ENCODE measurements around the gene TNS3.
A peak's percentile ranks its signal among the peaks of the same experiment; 100 is the strongest.

Gene TNS3

DNA sequence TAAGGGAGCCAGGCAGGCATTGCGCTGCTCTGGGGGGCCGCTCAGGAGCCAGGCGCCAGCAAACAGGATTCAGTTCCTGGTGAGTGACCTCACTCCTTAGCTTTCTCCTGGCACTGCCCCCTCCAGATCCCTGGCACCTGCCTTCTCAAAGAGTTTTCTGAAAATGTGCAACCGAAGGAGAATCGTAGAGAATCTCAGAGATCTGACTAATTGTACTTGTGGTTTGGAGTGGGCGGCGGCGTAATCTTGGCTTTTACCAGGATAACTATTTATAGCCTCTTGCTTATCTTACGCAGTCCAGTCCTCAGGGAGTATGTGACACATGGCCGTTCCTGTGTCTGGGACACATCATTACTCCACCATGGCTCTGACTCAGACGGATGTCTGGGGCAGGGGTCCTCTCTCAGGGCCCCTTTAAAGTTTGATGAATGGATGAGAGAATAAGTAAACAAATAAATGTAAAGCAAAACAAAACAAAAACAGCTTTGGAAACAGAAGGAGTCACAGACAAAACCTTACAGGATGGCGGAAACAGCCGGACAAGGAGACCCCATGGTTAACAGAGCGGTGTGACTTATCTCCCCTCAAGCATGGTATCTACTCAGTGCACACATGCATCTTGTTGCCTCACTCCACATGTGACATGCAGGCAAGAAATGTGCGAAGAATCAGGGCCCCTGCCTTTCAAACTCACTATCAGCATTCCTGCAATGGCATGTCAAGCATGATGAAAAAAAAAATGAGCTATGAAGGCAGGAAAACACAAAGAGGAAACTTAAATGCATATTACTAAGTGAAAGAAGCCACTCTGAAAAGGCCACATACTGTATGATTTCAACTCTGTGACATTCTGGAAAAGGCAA is 99.7 kb downstream of the TNS3 start:
- TF ChIP-seq, protein P1, sequence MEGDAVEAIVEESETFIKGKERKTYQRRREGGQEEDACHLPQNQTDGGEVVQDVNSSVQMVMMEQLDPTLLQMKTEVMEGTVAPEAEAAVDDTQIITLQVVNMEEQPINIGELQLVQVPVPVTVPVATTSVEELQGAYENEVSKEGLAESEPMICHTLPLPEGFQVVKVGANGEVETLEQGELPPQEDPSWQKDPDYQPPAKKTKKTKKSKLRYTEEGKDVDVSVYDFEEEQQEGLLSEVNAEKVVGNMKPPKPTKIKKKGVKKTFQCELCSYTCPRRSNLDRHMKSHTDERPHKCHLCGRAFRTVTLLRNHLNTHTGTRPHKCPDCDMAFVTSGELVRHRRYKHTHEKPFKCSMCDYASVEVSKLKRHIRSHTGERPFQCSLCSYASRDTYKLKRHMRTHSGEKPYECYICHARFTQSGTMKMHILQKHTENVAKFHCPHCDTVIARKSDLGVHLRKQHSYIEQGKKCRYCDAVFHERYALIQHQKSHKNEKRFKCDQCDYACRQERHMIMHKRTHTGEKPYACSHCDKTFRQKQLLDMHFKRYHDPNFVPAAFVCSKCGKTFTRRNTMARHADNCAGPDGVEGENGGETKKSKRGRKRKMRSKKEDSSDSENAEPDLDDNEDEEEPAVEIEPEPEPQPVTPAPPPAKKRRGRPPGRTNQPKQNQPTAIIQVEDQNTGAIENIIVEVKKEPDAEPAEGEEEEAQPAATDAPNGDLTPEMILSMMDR (IDR thresholded peaks at IDR 0.05; ENCODE audit: low read depth, low read length), result no peak
- H3K4me3 ChIP-seq (ENCODE audit: low read depth, low read length), result no peak overlapping the region
- in situ Hi-C loops (cut with HindIII; ENCODE audit: low sequenced_read_pairs), result no loop called here
- peak; percentile 92 for DNase-seq (ENCODE audit: low read depth, low spot score)

DNA sequence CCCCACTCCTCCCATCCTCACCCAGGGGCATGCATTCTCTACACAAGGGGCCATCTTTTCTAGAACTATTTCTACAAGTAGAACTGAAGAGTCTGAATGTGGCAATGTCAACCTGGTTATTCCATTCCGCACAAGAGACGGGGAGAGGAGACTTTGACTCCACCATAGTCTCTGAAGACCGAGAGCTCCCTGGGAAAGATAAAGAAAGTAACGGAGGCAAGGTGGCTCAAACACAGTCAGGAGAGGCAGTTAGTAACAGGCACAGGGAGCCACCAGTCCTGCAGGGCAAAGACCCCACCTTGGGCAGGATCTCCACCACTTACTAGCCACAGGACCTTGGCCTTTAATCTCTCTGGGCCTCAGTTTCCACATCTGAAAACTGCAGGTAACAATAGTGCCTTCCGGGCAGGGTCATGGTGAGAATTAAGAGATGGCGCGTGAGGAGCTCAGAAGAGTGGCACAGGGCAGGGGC is 100.3 kb downstream of the TNS3 start:
- no peak for DNase-seq (ENCODE audit: low read depth, low spot score)
- H3K4me3 ChIP-seq (ENCODE audit: low read depth, low read length), result no peak overlapping the region
- in situ Hi-C loops (cut with HindIII; ENCODE audit: low sequenced_read_pairs), result no loop called here
- TF ChIP-seq, protein P1 (IDR thresholded peaks at IDR 0.05; ENCODE audit: low read depth, low read length), result no peak

DNA sequence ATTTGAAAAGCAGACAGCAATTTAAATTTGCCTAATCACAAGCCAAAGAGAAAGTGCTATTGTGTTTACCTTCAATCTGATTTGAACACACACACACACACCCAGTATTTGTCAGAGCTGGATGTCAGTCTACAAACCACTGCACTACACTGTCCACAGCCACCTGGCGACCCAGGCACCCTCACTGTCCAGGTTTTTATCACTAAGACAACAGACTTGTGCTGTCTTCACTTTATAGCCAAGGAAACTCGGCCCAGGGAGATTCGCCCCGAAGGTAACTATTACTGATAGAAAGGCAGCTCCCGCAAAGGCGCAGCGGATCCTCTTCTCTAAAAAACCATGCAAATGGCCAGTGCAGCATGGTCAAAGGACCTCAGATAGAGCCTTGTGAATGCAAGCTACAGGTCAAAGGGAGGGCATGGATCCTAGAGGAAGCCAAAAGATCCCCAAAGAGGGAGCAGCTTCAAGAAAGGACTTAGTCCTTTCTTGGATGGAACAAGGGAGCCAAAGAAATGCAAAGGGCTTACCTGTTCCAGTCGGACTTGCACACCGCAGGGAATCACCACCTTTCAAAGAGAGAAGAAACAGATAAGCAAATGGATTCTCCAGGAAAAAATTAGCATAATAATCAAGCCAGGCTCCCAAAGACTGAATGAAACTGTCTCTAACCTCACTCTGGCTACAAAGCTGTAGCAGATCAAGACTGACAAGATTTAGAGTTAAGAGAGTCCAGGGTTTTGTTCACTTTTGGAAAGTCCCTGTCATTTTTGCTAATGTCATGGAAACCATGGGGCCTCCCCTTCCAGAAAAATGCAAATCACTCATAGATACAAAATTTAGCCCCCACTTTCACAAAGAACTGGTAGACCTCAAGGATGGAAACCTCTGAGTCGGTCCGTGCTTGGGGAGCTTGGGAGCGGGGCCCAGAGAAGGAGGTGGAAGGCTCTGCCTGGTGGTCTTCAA is 101.1 kb downstream of the TNS3 start:
- no peak overlapping the region for H3K4me3 ChIP-seq (ENCODE audit: low read depth, low read length)
- no peak for DNase-seq (ENCODE audit: low read depth, low spot score)
- TF ChIP-seq, protein P1 (IDR thresholded peaks at IDR 0.05; ENCODE audit: low read depth, low read length), result no peak
- in situ Hi-C loops (cut with HindIII; ENCODE audit: low sequenced_read_pairs), result no loop called here

DNA sequence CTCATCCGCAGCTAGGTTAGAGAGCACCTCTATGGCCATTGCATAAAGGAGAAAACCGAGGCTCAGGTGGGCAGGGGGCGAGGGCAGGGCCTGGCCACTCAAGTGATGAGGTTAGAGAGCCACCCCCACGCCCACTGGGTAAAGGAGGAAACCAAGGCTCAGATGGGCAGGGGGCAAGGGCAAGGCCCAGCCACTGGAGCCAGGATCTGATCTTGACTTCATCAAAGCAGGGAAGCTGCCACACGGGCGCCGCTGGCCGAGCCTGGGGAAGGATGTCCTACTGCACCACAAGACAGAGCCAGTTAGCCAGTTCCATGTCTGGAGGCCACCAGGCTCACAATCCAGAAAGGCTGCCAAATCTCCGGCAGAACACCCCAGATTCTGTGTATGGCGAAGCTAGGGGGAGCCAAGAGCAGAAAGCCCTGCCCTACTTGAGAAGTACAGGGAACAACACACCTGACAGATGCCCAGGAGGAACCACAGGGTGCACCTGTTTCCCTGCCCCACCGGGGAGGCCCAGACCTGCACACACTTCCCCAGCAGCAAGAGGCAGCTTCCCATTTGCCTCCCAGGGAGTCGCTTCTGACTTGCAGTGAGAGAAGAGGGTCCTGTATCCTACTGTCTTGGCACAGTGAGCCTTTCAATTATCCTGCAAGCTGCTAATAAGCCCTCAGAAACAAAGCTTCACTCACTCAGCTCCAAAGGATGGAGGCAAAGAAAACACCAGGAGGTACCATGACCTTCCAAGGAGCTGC is 101.9 kb downstream of the TNS3 start:
- no peak for DNase-seq (ENCODE audit: low read depth, low spot score)
- in situ Hi-C loops (cut with HindIII; ENCODE audit: low sequenced_read_pairs), result no loop called here
- H3K4me3 ChIP-seq (ENCODE audit: low read depth, low read length), result no peak overlapping the region
- TF ChIP-seq, protein P1 (IDR thresholded peaks at IDR 0.05; ENCODE audit: low read depth, low read length), result no peak

DNA sequence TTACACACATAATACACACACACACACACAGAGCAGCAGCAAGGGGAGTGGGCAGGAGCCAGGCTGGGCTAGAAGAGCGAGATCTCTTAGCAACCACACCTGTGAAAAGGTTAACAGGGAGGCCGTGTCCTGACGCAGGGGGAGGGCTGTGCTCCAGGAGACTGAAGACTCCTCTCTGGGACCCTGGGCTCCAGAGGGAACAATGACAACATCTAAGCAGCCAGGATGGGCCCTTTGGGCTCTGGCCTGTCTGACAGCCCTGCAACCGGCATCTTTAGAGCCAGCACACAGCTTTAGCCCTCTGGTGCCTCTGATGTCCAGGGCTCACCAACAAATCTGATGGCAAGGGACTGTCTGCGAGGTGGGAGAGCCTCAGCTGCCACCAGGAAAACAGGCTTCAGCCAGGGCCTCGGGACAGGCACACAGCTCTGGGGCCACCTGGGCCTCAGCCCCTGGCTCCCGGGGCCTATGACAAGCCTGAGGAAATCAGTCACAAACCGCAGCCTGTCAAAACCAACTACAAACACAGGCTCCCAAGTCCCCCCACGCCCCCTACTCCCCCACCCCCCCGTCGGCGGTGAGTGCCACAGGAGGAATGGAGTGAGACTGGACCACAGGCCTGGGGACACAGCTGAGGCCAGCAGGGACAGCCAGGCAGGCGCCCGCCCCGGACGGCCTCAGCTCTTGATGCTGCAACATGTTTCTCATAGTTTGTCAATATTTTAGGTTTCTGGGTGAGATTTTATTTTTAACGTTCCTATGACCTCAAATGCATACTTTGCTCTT is 102.8 kb downstream of the TNS3 start:
- H3K4me3 ChIP-seq (ENCODE audit: low read depth, low read length), result no peak overlapping the region
- in situ Hi-C loops (cut with HindIII; ENCODE audit: low sequenced_read_pairs), result no loop called here
- DNase-seq (ENCODE audit: low read depth, low spot score), result no peak
- TF ChIP-seq, protein P1 (IDR thresholded peaks at IDR 0.05; ENCODE audit: low read depth, low read length), result no peak
